HepG2 (cell line): Measurements from ENCODE around the gene ZNF132. TPM values are rescaled to one million over a fixed set of nuclear protein-coding genes. Genes with fewer than 3 reads are reported as not detected.

ENCODE experiments used
- ATAC-seq: fragments of 200-7000 bp; cut with Tn5 transposase; 3 replicates; pipeline ENCODE4 v1.9.1; 2020; ENCODE audit warnings: mild to moderate bottlenecking, moderate library complexity
- BruUV-seq: library from RNA; stranded (reverse); fragments of 400-500 nt; replicated peaks from 2 replicates; lab custom pipeline; 2021; lab: Mats Ljungman, UMichigan
- CTCF ChIA-PET: fragments of 300-600 bp; formaldehyde crosslinking; extraction: SDS; loops from one replicate; lab custom pipeline; 2021; ENCODE audit warnings: low total read pairs, inconsistent platforms, low intra/inter-chr PET ratio; lab: Yijun Ruan, JAX
- POLR2A ChIA-PET: fragments of 350-600 bp; sonication (Branson Sonifier 250); formaldehyde crosslinking; loops from one replicate; lab custom pipeline; 2020; ENCODE audit warnings: antibody characterized with exemption, inconsistent platforms; lab: Yijun Ruan, JAX
- DNase-seq: peaks from one replicate; pipeline ENCODE4 v3.0.0-alpha.2; 2015; ENCODE audit warnings: low spot score
- FAIRE-seq: peaks from 3 replicates; lab custom pipeline; 2011; peaks lifted over from hg19 to GRCh38; lab: Jason Lieb, UNC
- H2AFZ ChIP-seq: one replicate; pipeline ENCODE4 v1.6.1; 2011; ENCODE audit warnings: low read length, inconsistent platforms
- H3K27ac ChIP-seq: fragments of 300-600 bp; 3 replicates; pipeline ENCODE4 v1.8.0; 2011; ENCODE audit warnings: mixed run types, mild to moderate bottlenecking, mixed read lengths, low read length, inconsistent platforms; ENCODE audit not compliant: insufficient read depth; ENCODE audit errors: extremely low read length
- H3K27me3 ChIP-seq, 2 experiments: fragments of 200-600 bp in 1 of 2; 2 replicates in 1 of 2; 3 replicates in 1 of 2; pipeline versions ENCODE4 v1.6.0 to v1.8.0; 2011; ENCODE audit warnings: low read length in 2 of 2, mild to moderate bottlenecking in 2 of 2, moderate library complexity in 2 of 2, inconsistent platforms in 1 of 2; ENCODE audit not compliant: insufficient read depth in 2 of 2, control insufficient read depth in 1 of 2
- H3K36me3 ChIP-seq, 2 experiments: fragments of 200-600 bp in 1 of 2; replicated peaks in 1 of 2; 2 replicates in 1 of 2; 3 replicates in 1 of 2; pipeline versions ENCODE4 v1.5.1 to v1.8.0; 2011; ENCODE audit warnings: low read length in 2 of 2, inconsistent platforms in 1 of 2; ENCODE audit not compliant: insufficient read depth in 2 of 2, control insufficient read depth in 1 of 2
- H3K4me1 ChIP-seq: 2 replicates; pipeline ENCODE4 v1.5.1; 2012; ENCODE audit warnings: low read length, inconsistent platforms; ENCODE audit not compliant: insufficient read depth
- H3K4me2 ChIP-seq: 2 replicates; pipeline ENCODE4 v1.6.0; 2011; ENCODE audit warnings: low read depth, low read length, inconsistent platforms
- H3K4me3 ChIP-seq, 3 experiments: fragments of 200-600 bp in 1 of 3; sonication (generic), shearing (Covaris generic) in 1 of 3; replicated peaks in 1 of 3; 2 replicates each; pipeline ENCODE4 v1.5.1; 2011 to 2016; ENCODE audit warnings: low read length in 3 of 3, inconsistent platforms in 2 of 3, low read depth in 2 of 3, mild to moderate bottlenecking in 2 of 3, control low read depth in 1 of 3, mixed read lengths in 1 of 3; ENCODE audit not compliant: insufficient read depth in 1 of 3
- H3K79me2 ChIP-seq: one replicate; pipeline ENCODE4 v1.6.1; 2011; ENCODE audit warnings: low read length, inconsistent platforms; ENCODE audit not compliant: insufficient read depth
- H3K9ac ChIP-seq: 2 replicates; pipeline ENCODE4 v1.6.0; 2011; ENCODE audit warnings: mild to moderate bottlenecking, low read depth, low read length, inconsistent platforms; ENCODE audit not compliant: insufficient read depth
- H3K9me3 ChIP-seq: 2 replicates; pipeline ENCODE4 v1.5.1; 2012; ENCODE audit warnings: mild to moderate bottlenecking, low read length
- H4K20me1 ChIP-seq: 2 replicates; pipeline ENCODE4 v1.6.0; 2011; ENCODE audit warnings: inconsistent platforms, mild to moderate bottlenecking, low read length, moderate library complexity; ENCODE audit not compliant: insufficient read depth
- CEBPG ChIP-seq: IDR thresholded peaks from 2 replicates; pipeline ENCODE4 v1.6.1; 2016
- CENPT ChIP-seq: sonication (generic); formaldehyde crosslinking; IDR thresholded peaks from 2 replicates; pipeline ENCODE4 v1.8.0; 2022; ENCODE audit warnings: low read depth, mild to moderate bottlenecking, moderate library complexity, missing genetic modification reagents
- CREB1 ChIP-seq, 2 experiments: fragments of 450-650 bp in 1 of 2; IDR thresholded peaks; 2 replicates each; pipeline ENCODE4 v1.6.1; 2016 to 2017; ENCODE audit warnings: control low read depth in 1 of 2, mild to moderate bottlenecking in 1 of 2, missing compliant biosample characterization in 1 of 2, missing genetic modification characterization in 1 of 2
- EZH2 ChIP-seq: conservative IDR thresholded peaks from 2 replicates; pipeline ENCODE4 v1.6.1; 2012; ENCODE audit warnings: mild to moderate bottlenecking, low read depth, low read length, moderate library complexity
- GATAD2A ChIP-seq: IDR thresholded peaks from 2 replicates; pipeline ENCODE4 v1.6.1; 2016
- SALL2 ChIP-seq: sonication (generic); formaldehyde crosslinking; IDR thresholded peaks from 2 replicates; pipeline ENCODE4 v1.8.1; 2023; ENCODE audit warnings: mild to moderate bottlenecking, missing genetic modification reagents, inconsistent platforms
- SMAD1 ChIP-seq: sonication (generic); formaldehyde crosslinking; IDR thresholded peaks from 2 replicates; pipeline ENCODE4 v1.4.0; 2020; ENCODE audit warnings: missing genetic modification reagents, low read depth, mild to moderate bottlenecking, borderline replicate concordance
- ZNF709 ChIP-seq: sonication (generic); formaldehyde crosslinking; IDR thresholded peaks from 2 replicates; pipeline ENCODE4 v1.5.0; 2020; ENCODE audit warnings: mild to moderate bottlenecking, missing genetic modification reagents
- WGBS: methylation state at CpG from one replicate; pipeline ENCODE4 v1.1.6; 2017; ENCODE audit warnings: low lambda C conversion rate; 5-methylcytosine and 5-hydroxymethylcytosine counted together
- in situ Hi-C: cut with HindIII; loops from 2 replicates; pipeline ENCODE4 v1.10.0; 2017; ENCODE audit warnings: low pct_unique_long_range_greater_than_20kb; ENCODE audit not compliant: extremely low pct_ligation_motif_present
- intact Hi-C: fragments of 100-400 bp; cut with micrococcal nuclease; formaldehyde crosslinking; loops from one replicate; pipeline ENCODE4 v1.10.0; 2022; ENCODE audit not compliant: unreplicated experiment
- polyA plus RNA-seq, 8 experiments: library from polyadenylated mRNA; depleted of rRNA in 3 of 8; stranded (reverse) in 7 of 8; unstranded in 1 of 8; fragments of >200 nt; fragmentation: Illumina TruSeq in 4 of 8; extraction: Trizol in 4 of 8; gene quantifications; 2 replicates each; pipeline versions ENCODE4 v1.2.1 to v1.2.3, GENCODE V29; 2011 to 2016; ENCODE audit warnings: low read depth in 4 of 8, missing spikeins in 1 of 8, mixed read lengths in 1 of 8; ENCODE audit not compliant: insufficient read depth in 1 of 8
- total RNA-seq, 5 experiments: library from RNA; depleted of rRNA; stranded (reverse); fragments of >200 nt; fragmentation: Illumina TruSeq; extraction: Trizol; gene quantifications; 2 replicates each; pipeline ENCODE4 v1.2.3, GENCODE V29; 2016; ENCODE audit warnings: low read depth in 1 of 5
- TF ChIP-seq, protein P1 (sequence below): fragments of 450-650 bp; IDR thresholded peaks from 2 replicates; pipeline ENCODE4 v1.6.1; 2017; ENCODE audit warnings: mild to moderate bottlenecking
- TF ChIP-seq, protein P2 (sequence below): sonication (generic); formaldehyde crosslinking; IDR thresholded peaks from 2 replicates; pipeline ENCODE4 v1.4.0; 2020; ENCODE audit warnings: mild to moderate bottlenecking, missing genetic modification reagents
- TF ChIP-seq, protein P3 (sequence below): IDR thresholded peaks from 2 replicates; pipeline ENCODE4 v1.6.1; 2016; ENCODE audit warnings: missing biosample characterization, missing genetic modification reagents, low read depth
- TF ChIP-seq, protein P4 (sequence below): sonication (generic); formaldehyde crosslinking; IDR thresholded peaks from 2 replicates; pipeline ENCODE4 v1.5.0; 2020; ENCODE audit warnings: missing genetic modification reagents, mild to moderate bottlenecking, borderline replicate concordance
- TF ChIP-seq, protein P5 (sequence below): sonication (generic); formaldehyde crosslinking; IDR thresholded peaks from 2 replicates; pipeline ENCODE4 v1.4.0; 2020; ENCODE audit warnings: missing genetic modification reagents

The ZNF132 gene
- total and polyA plus RNA-seq, 2 of the 13 experiments (the other 11 are each of a cell fraction or from before 2014, with no cell fraction given) = not detected

DNA sequence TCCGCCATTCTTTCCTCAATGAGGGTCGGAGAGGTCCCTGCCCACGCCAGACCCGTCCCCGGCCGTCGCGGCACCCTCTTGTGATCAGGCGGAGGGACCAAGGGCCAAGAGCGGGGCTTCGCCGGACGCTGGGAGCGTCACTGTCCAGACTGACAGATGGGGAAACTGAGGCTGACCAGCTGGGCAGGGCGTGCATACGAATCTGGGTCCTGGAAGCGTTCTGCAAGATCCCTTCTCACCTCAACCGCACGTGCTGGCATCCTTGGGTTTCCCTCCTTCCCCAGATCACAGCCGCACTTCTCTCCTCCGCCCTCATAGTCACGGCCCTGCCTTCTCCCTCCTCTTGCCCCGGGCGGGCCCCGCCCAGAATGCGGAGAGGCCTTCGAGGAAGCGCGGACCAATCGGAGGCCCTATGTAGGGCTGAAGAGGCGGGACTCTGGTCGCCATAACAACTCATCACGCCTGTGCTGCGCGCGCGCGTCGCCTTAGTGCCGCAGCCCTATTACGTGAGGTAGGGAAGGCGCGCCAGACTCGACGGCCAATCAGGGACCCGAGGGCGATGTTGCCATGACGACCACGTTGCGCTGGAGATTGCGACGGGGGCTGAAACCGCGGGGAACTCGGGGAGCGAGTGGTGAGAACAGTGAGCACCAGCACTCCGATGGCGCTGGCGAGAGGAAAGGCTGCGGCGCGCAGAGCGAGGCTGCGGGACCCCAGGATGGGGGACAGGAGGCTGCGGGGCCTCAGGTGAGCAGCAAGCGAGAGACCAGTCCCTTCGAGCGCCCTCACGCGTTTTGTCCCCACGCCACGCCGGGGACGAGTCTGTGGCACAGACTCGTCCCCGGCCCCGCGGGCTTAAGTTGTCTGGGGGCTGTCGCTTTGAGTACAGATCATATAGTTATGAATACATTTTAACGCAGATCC, 38.8 kb downstream of the ZNF132 start:
- Histone ChIP-seq H3K4me2 (peak overlapping the region; percentile 92), H3K27ac (peak overlapping the region; percentile 58), H3K4me3 (peak overlapping the region; percentile 68 to 85 (median 73)), H3K9ac (peak overlapping the region; percentile 71), H3K79me2 (peaks cover 4% of the 10 kb centered on the region), H2AFZ (no peak overlapping the region), H3K4me1 (peaks cover 44% of the 10 kb centered on the region), H3K9me3 (no peaks in the 10 kb centered on the region), H3K27me3 (no peaks in the 10 kb centered on the region), H3K36me3 (no peaks in the 10 kb centered on the region), H4K20me1 (no peaks in the 10 kb centered on the region)
- peak; percentile 96 for FAIRE-seq
- CTCF ChIA-PET = no interaction called here
- in situ Hi-C loops = no loop called here
- DNase-seq = peak; percentile 98
- no TSS peak for BruUV-seq
- peak; percentile 90 for ATAC-seq
- POLR2A ChIA-PET = no interaction called here
- intact Hi-C loops = loop anchor here (2.0 kb wide), 1 partner anchor 14 kb away; the partner anchor contains the start of gene RPS5
- 12% methylated on average over 37 of the region's 80 CpGs for WGBS
- TF ChIP-seq, protein P1, sequence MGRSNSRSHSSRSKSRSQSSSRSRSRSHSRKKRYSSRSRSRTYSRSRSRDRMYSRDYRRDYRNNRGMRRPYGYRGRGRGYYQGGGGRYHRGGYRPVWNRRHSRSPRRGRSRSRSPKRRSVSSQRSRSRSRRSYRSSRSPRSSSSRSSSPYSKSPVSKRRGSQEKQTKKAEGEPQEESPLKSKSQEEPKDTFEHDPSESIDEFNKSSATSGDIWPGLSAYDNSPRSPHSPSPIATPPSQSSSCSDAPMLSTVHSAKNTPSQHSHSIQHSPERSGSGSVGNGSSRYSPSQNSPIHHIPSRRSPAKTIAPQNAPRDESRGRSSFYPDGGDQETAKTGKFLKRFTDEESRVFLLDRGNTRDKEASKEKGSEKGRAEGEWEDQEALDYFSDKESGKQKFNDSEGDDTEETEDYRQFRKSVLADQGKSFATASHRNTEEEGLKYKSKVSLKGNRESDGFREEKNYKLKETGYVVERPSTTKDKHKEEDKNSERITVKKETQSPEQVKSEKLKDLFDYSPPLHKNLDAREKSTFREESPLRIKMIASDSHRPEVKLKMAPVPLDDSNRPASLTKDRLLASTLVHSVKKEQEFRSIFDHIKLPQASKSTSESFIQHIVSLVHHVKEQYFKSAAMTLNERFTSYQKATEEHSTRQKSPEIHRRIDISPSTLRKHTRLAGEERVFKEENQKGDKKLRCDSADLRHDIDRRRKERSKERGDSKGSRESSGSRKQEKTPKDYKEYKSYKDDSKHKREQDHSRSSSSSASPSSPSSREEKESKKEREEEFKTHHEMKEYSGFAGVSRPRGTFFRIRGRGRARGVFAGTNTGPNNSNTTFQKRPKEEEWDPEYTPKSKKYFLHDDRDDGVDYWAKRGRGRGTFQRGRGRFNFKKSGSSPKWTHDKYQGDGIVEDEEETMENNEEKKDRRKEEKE = no peak
- TF ChIP-seq GATAD2A (CRISPR knock-in tag) (0 out of 2 replicates have a peak, but pooled peaks have one; percentile 29), SALL2 (CRISPR knock-in tag) (peak; percentile 17; the same call in 1 of the 2 replicates), SMAD1 (CRISPR knock-in tag) (no peak), CREB1 (IDR thresholded peaks at IDR 0.05) (peak; percentile 90), CREB1 (CRISPR knock-in tag; IDR thresholded peaks at IDR 0.05) (peak; percentile 90), CEBPG (CRISPR knock-in tag) (peak; percentile 71), CENPT (CRISPR knock-in tag) (peak; percentile 5; the same call in 1 of the 2 replicates), ZNF709 (CRISPR knock-in tag) (peak; percentile 42; the same call in 1 of the 2 replicates), EZH2 (no peak)
- TF ChIP-seq, protein P2, sequence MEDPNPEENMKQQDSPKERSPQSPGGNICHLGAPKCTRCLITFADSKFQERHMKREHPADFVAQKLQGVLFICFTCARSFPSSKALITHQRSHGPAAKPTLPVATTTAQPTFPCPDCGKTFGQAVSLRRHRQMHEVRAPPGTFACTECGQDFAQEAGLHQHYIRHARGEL (CRISPR knock-in tag) = no peak
- TF ChIP-seq, protein P3, sequence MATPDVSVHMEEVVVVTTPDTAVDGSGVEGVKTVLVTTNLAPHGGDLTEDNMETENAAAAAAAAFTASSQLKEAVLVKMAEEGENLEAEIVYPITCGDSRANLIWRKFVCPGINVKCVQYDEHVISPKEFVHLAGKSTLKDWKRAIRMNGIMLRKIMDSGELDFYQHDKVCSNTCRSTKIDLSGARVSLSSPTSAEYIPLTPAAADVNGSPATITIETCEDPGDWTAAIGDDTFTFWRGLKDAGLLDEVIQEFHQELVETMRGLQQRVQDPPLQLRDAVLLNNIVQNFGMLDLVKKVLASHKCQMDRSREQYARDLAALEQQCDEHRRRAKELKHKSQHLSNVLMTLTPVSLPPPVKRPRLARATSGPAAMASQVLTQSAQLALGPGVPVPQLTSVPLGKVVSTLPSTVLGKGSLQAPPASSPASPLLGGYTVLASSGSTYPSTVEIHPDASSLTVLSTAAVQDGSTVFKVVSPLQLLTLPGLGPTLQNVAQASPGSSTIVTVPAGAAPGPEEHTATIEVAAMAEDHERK = peak; percentile 71
- TF ChIP-seq, protein P4, sequence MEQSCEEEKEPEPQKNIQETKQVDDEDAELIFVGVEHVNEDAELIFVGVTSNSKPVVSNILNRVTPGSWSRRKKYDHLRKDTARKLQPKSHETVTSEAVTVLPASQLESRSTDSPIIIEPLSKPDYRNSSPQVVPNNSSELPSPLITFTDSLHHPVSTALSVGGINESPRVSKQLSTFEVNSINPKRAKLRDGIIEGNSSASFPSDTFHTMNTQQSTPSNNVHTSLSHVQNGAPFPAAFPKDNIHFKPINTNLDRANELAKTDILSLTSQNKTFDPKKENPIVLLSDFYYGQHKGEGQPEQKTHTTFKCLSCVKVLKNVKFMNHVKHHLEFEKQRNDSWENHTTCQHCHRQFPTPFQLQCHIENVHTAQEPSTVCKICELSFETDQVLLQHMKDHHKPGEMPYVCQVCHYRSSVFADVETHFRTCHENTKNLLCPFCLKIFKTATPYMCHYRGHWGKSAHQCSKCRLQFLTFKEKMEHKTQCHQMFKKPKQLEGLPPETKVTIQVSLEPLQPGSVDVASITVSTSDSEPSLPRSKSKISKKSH (CRISPR knock-in tag) = peak; percentile 88; the same call in 1 of the 2 replicates
- TF ChIP-seq, protein P5, sequence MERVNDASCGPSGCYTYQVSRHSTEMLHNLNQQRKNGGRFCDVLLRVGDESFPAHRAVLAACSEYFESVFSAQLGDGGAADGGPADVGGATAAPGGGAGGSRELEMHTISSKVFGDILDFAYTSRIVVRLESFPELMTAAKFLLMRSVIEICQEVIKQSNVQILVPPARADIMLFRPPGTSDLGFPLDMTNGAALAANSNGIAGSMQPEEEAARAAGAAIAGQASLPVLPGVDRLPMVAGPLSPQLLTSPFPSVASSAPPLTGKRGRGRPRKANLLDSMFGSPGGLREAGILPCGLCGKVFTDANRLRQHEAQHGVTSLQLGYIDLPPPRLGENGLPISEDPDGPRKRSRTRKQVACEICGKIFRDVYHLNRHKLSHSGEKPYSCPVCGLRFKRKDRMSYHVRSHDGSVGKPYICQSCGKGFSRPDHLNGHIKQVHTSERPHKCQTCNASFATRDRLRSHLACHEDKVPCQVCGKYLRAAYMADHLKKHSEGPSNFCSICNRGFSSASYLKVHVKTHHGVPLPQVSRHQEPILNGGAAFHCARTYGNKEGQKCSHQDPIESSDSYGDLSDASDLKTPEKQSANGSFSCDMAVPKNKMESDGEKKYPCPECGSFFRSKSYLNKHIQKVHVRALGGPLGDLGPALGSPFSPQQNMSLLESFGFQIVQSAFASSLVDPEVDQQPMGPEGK (CRISPR knock-in tag) = peak; percentile 64; the same call in 1 of the 2 replicates
